Measurements from ENCODE around the gene THADA. TPM values are rescaled to one million over a fixed set of nuclear protein-coding genes. Genes with fewer than 3 reads are reported as not detected.

The THADA gene
- total and polyA plus RNA-seq, 2 experiments from 2014 or later, result 10.8 to 18.8 TPM

DNA sequence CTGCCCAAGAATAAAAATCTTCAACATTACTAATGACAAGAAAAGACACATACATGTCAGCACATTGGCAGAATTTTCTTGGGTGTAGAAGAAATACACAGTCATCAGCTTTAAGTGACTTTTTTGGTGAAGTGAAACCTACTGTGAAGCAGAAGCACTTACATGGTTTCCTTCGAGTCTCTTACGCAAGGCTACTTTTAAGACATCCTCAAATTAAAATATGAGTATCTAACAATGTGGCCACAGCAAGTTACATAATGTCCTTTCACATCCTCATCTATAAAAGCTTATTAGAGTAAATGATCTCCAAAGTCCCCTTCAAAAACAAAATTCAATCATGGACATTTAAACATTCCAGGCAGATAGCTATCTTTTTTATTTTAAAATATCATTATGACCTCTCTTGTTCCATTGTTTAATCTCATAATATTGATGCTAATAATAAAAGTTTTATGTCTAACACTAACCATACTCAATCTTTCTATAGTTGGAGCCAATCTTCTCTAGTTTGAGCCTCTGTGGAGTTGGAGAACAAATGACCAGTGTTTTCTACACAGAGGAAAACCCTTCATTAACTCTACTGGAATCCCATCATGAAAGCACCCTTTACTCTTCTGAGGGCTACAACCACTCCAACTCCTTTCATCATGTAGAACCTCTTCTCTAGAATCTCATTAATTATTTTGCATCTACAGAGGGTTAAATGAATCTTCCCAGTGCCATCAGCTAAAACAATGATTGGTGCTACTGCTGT lies 187.3 kb downstream of the THADA start:
- no peak overlapping the region for H3K27ac ChIP-seq
- no peaks in the 10 kb centered on the region for H3K27me3 ChIP-seq
- H3K4me1 ChIP-seq (ENCODE audit: insufficient read depth), result peaks cover 4% of the 10 kb centered on the region
- no peak for TF ChIP-seq EZH2 (IDR thresholded peaks at IDR 0.05; ENCODE audit: borderline replicate concordance)
- TF ChIP-seq EZH2phosphoT487 (IDR thresholded peaks at IDR 0.05; ENCODE audit: low read depth, severe bottlenecking, unreplicated experiment), result no peak
- TF ChIP-seq, protein P1, sequence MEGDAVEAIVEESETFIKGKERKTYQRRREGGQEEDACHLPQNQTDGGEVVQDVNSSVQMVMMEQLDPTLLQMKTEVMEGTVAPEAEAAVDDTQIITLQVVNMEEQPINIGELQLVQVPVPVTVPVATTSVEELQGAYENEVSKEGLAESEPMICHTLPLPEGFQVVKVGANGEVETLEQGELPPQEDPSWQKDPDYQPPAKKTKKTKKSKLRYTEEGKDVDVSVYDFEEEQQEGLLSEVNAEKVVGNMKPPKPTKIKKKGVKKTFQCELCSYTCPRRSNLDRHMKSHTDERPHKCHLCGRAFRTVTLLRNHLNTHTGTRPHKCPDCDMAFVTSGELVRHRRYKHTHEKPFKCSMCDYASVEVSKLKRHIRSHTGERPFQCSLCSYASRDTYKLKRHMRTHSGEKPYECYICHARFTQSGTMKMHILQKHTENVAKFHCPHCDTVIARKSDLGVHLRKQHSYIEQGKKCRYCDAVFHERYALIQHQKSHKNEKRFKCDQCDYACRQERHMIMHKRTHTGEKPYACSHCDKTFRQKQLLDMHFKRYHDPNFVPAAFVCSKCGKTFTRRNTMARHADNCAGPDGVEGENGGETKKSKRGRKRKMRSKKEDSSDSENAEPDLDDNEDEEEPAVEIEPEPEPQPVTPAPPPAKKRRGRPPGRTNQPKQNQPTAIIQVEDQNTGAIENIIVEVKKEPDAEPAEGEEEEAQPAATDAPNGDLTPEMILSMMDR (IDR thresholded peaks at IDR 0.05; ENCODE audit: poor library complexity), result no peak
- WGBS (ENCODE audit: low lambda C conversion rate, missing lambda C conversion rate), result 92% methylated on average over 2 of the region's 2 CpGs
- H3K79me2 ChIP-seq, result no peaks in the 10 kb centered on the region
- H4K20me1 ChIP-seq (ENCODE audit: insufficient read depth, poor library complexity, severe bottlenecking), result no peaks in the 10 kb centered on the region
- H3K9me3 ChIP-seq (ENCODE audit: low read depth), result no peaks in the 10 kb centered on the region
- no peak for DNase-seq (ENCODE audit: low spot score)
- no peak overlapping the region for H2AFZ ChIP-seq
- H3K9me2 ChIP-seq (replicated peaks; ENCODE audit: insufficient read depth), result no peaks in the 10 kb centered on the region
- H3K36me3 ChIP-seq (replicated peaks; ENCODE audit: insufficient read depth, low read depth), result no peaks in the 10 kb centered on the region
- no peak overlapping the region for H3K4me3 ChIP-seq
- no peak overlapping the region for H3K4me2 ChIP-seq

DNA sequence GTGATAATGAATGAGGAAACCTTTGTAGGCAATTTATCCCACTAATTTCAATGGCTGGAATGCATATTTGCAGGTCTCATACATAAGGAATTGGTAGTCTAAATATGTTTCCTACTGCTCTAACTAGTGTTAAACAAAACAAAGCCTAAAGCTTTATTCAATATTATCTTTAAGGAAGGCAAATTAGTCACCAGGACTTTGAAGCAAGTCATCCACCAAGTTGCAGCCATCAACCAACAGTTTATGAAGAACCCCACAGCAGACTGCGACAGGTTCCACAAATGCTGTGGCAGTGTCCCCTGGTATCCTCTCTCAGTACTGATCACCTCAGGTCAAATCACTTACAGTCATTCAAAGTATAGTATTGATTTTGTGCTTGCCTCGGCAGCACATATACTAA lies 187.9 kb downstream of the THADA start:
- Histone ChIP-seq H3K9me3 (ENCODE audit: low read depth) (no peaks in the 10 kb centered on the region), H3K4me3 (no peak overlapping the region), H4K20me1 (ENCODE audit: insufficient read depth, poor library complexity, severe bottlenecking) (no peaks in the 10 kb centered on the region), H2AFZ (no peak overlapping the region), H3K79me2 (no peaks in the 10 kb centered on the region), H3K4me2 (no peak overlapping the region), H3K27ac (no peak overlapping the region), H3K27me3 (no peaks in the 10 kb centered on the region), H3K9me2 (replicated peaks; ENCODE audit: insufficient read depth) (no peaks in the 10 kb centered on the region), H3K4me1 (ENCODE audit: insufficient read depth) (peaks cover 4% of the 10 kb centered on the region), H3K36me3 (replicated peaks; ENCODE audit: insufficient read depth, low read depth) (no peaks in the 10 kb centered on the region)
- WGBS (ENCODE audit: low lambda C conversion rate, missing lambda C conversion rate), result 85% methylated on average over 2 of the region's 2 CpGs
- no peak for TF ChIP-seq EZH2 (IDR thresholded peaks at IDR 0.05; ENCODE audit: borderline replicate concordance)
- TF ChIP-seq, protein P1 (IDR thresholded peaks at IDR 0.05; ENCODE audit: poor library complexity), result no peak
- no peak for TF ChIP-seq EZH2phosphoT487 (IDR thresholded peaks at IDR 0.05; ENCODE audit: low read depth, severe bottlenecking, unreplicated experiment)
- no peak for DNase-seq (ENCODE audit: low spot score)

DNA sequence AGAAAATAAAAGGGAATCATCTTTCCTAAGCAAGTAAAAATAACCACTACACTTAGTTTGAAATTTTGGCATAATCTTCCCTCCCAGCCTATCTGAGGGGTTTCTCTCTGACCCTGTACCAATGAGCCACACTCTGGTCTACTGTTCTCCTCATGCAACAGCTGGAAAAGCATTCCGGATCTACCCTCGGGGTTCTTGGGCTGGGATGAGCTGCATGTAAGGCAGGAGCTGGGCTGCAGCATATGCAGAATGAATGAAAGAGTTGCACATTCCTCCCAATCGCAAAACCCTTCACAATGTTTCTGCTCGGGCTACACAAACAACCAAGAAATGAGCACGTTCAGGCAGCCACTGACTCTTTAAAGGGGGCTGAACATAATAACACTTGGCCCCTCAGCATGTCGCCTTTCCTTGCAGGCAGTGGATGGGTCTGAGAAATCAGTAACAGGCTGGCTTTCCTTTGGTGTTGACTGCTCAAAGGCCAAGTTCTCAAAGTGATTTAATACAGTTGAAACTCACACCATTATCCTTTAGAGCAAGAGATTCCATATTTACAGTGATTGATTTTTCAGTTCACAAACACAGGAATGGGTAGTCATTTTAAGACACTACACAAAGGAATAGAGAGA lies 189.1 kb downstream of the THADA start:
- no peaks in the 10 kb centered on the region for H4K20me1 ChIP-seq (ENCODE audit: insufficient read depth, poor library complexity, severe bottlenecking)
- DNase-seq (ENCODE audit: low spot score), result no peak
- no peaks in the 10 kb centered on the region for H3K79me2 ChIP-seq
- TF ChIP-seq EZH2phosphoT487 (IDR thresholded peaks at IDR 0.05; ENCODE audit: low read depth, severe bottlenecking, unreplicated experiment), result no peak
- TF ChIP-seq, protein P1 (IDR thresholded peaks at IDR 0.05; ENCODE audit: poor library complexity), result no peak
- no peak for TF ChIP-seq EZH2 (IDR thresholded peaks at IDR 0.05; ENCODE audit: borderline replicate concordance)
- H2AFZ ChIP-seq, result no peak overlapping the region
- H3K4me2 ChIP-seq, result no peak overlapping the region
- H3K9me2 ChIP-seq (replicated peaks; ENCODE audit: insufficient read depth), result no peaks in the 10 kb centered on the region
- no peaks in the 10 kb centered on the region for H3K9me3 ChIP-seq (ENCODE audit: low read depth)
- no peaks in the 10 kb centered on the region for H3K36me3 ChIP-seq (replicated peaks; ENCODE audit: insufficient read depth, low read depth)
- no peak overlapping the region for H3K27ac ChIP-seq
- H3K27me3 ChIP-seq, result no peaks in the 10 kb centered on the region
- no peak overlapping the region for H3K4me3 ChIP-seq
- H3K4me1 ChIP-seq (ENCODE audit: insufficient read depth), result peaks cover 4% of the 10 kb centered on the region
- 67% methylated on average over 6 of the region's 6 CpGs for WGBS (ENCODE audit: low lambda C conversion rate, missing lambda C conversion rate)

Measured in hepatocyte (in vitro differentiated cells).